GM18858 (cell line): ENCODE measurements around the gene SYCP2L.
"Not testable (repeated sequence)": the region's sequence is repeated elsewhere in the genome, so short reads cannot be mapped to it uniquely, and the experiment has no call there.

ENCODE experiments used
- ATAC-seq: cut with Tn5 transposase; IDR thresholded peaks from one replicate; pipeline ENCODE4 v1.9.1; 2021; ENCODE audit not compliant: unreplicated experiment

SYCP2L gene

GRCh38 chr6:10877871-10878270, 9.0 kb upstream of the SYCP2L start:
- ATAC-seq: no peak

DNA sequence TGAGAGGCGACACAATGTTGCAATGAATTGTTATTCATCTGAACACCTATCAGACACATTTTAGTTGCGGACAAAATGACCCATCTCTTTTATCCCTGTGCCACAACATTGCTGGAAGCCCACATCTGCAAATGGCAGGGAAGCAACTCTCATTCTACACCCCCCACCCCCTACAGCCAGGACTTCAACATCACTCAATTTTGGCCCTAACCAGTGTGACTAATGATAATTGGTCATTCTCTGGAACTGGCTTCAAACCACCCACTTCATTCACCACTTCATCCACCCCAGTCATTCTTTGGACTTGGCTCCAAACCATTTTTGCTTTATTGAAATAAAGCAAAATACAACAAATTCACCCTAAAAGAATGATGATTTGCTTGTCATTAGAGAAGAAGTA, 6.5 kb upstream of the SYCP2L start:
- ATAC-seq: no peak

DNA sequence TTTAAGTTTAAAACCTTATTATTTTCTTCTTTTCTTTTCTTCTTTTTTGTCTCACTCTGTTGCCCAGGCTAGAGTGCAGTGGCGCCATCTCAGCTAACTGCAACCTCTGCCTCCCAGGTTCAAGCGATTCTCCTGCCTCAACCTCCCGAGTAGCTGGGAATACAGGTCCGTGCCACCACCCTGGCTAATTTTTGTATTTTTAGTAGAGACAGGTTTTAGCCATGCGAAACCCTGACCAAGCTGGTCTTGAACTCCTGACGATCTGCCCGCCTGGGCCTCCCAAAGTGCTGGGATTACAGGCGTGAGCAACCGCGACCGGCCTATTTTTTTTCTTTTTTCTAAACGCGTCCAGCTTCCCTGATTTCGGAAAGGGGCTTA, 4.6 kb upstream of the SYCP2L start:
- not testable (repeated sequence) for ATAC-seq

GRCh38 chr6:10882657-10883171, 4.1 kb upstream of the SYCP2L start:
- ATAC-seq: no peak

GRCh38 chr6:10883312-10884244, 3.3 kb upstream of the SYCP2L start:
- no peak for ATAC-seq

DNA sequence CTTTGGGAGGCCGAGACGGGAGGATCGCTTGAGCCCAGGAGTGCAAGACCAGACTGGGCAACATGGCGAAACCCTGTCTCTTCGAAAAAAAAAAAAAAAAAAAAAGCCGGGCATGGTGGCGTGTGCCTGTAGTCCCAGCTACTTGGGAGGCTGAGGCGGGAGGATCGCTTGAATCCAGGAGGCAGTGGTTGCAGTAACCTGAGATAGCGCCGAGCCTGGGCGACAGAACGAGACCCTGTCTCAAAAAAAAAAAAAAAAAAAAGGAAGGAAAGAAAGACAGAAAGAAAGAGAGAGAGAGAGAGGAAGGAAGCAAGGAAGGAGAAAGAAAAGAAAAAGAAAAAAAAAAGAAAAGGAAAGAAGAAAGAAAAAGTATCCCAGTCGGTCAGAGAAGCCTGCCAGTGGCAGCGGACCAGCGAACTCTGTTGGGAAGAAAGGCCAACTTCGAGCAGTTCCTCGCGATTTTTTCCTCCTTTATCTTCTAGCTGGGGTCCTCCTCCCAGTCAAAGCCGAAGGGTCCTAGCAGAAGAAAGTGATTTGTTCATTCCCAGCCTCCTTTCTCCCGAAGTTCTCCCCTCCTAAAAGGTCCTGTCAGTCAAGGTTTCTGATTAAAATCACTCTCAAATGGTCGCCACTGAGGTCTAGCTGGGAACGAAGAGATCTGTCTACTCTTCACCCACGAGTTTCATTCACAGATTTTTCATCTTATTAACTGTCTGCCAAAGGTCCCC, 2.4 kb upstream of the SYCP2L start:
- ATAC-seq: no peak

- ATAC-seq: not testable (repeated sequence)
These were observed 524 bp upstream of the SYCP2L start for GRCh38 chr6:10886365-10886690.

- no peak for ATAC-seq
These were observed 3.3 kb downstream of the SYCP2L start for GRCh38 chr6:10890151-10890550.

DNA sequence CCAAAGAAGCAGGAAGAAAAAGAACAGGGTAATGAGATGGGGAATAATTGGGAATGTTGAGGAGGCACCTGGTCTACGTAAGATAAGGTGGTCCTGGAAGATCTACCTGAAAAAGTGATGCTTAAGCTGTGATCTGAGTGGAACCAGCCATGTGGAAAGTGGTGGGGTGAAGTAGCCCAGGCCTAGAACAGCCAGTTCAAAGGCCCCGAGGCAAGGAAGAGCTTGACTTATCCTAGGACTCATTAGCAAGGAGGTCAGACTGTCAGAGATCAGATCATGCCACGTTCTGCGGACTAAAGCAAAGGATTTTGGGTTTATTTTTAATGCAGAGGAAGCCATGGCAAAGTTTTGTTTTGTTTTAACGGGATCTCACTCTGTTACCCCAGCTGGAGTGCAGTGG, 5.1 kb downstream of the SYCP2L start:
- no peak for ATAC-seq

DNA sequence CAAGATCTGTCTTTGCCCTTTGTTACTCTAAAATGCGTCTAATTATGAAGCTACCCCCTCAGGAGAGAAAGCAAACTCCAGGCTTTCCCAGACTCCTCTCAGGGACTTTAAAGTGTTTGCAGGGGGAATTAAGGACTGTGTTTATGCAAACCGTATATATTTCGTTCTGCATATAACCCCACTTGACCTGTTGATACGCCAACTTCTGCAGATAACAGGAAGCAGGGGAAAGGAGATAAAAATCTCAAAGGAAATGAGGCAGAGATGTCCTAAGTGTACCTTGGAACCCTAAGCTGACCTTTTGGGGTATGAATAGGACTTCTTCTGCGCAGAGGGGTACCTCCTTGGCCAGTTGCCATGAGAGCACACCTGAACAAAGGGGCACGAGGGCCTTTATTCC, 8.1 kb downstream of the SYCP2L start:
- ATAC-seq: no peak

- no peak for ATAC-seq
These were observed 9.8 kb downstream of the SYCP2L start for GRCh38 chr6:10896691-10897090.

DNA sequence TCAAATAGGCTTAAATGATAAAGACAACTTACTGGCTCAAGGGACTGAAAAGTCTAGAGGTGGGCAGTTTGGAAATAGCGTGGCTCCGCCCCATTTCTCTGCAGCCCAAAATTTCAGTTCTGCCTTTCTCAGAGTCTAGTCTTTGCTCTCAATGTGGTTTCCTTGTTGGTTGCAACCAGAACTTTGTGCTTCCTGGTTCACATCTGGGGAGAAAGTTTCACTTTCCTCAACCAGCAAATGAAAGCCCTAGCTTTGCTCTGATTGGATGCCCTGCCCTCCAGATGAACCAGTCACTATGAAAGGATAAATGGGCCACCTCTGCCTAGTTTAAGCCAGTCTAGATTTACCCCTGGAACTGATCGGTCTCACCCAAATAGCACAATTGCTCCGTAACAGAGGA, 14.9 kb downstream of the SYCP2L start:
- ATAC-seq: peak; percentile 95

DNA sequence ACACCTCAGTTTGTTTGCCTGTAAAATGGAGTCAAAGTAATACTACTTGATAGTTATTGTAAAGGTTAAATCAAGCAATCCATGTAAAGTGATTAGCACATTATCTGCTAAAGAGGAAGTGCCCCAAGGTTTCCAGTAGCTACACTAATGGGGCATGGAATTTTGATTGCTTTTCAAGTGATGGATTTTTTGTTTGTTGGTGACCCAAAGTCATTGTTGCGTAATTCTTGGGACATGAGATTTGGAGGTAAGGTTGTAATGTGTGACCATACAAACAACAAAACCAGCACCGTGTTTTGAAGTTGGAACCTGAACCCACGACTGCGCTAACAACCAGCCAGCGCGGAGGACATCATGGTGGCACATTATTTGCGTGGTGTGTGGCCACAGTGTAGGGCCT, 17.2 kb downstream of the SYCP2L start:
- ATAC-seq: no peak

- ATAC-seq: no peak
These were observed 21.4 kb downstream of the SYCP2L start for GRCh38 chr6:10908228-10908627.

GRCh38 chr6:10919520-10919919, 32.7 kb downstream of the SYCP2L start:
- ATAC-seq: not testable (repeated sequence)

- no peak for ATAC-seq
These were observed 46.3 kb downstream of the SYCP2L start for GRCh38 chr6:10933126-10933525.

DNA sequence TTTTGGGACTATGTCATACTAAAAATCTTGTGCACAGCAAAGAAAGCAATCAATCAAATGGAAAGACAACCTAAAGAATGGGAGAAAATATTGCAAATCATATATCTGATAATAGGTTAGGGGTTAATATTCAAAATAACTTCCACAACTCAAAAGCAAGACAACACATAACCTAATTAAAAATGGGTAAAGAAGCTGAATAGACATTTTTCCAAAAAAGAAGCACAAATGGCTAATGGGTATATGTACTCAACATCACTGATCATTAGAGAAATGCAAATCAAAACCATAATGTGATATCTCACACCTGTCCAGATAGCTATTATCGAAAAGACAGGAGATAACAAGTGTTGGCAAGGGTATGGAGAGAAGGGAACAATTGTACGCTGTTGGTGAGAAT, 53.0 kb downstream of the SYCP2L start:
- ATAC-seq: no peak

DNA sequence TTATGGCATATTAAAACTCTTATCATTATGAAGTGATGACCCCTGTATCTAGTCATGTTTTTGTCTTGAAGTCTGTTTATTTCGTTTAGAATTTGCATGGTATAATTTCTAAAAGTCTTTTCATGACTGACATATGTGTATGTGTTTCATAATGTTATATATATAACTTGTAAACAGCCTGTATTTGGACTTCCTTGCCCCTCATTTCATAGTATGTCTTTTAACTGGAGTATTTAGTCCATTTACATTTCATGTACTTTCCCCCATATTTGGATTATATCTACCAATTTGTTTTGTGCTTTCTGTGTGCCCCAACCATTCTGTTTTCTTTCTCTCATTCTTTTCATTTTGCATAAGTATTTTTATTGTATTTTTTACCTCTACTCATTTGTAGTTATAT, 59.0 kb downstream of the SYCP2L start:
- no peak for ATAC-seq

- ATAC-seq: no peak
These were observed 61.1 kb downstream of the SYCP2L start for GRCh38 chr6:10947966-10948365.

GRCh38 chr6:10949579-10950490, 63.0 kb downstream of the SYCP2L start:
- ATAC-seq: no peak

DNA sequence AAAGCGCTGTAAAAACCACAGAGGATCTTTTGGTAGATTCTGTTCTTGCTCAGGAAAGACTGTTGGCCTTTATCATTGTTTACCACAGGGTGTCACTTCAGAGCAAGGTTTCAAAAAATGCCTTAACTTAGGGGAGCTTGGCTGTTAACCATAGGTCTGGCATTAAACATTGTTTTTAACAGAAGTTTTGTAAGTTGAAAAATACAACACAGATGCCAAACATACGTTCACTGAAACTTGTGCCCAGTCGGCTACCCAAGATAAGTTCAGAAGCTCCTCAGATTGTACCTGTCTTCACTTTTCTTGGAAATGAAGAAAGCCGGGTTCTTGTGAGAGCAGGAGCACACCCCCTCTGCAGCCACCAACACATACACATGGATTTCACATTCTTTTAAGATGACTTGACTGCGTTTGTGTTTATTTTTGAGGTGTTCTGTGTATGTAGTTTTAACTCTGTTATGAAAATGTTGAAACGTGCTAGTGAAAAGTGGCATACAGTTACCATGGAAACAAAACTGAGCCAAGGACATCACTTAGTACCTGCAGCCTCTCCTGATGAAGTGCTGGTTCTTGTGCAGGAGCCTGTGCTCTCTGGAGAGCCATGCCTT, 64.9 kb downstream of the SYCP2L start:
- no peak for ATAC-seq
